GM12865 (cell line): ENCODE measurements around the gene OR11H7.

Experiments used
- DNase-seq: peaks from one replicate; pipeline ENCODE4 v3.0.0; 2010; ENCODE audit warnings: low read depth
- H3K4me3 ChIP-seq: 2 replicates; pipeline ENCODE4 v1.5.1; 2011; ENCODE audit warnings: mild to moderate bottlenecking, low read depth, low read length, control low read depth
- CTCF ChIP-seq: IDR thresholded peaks from 2 replicates; pipeline ENCODE4 v1.5.1; 2011; ENCODE audit warnings: low read length, control low read depth, low read depth, inconsistent platforms; ENCODE audit not compliant: insufficient read depth; ENCODE audit errors: missing control alignments

The OR11H7 gene

GRCh38 chr14:20228681-20229080 lies at the start of gene OR11H7:
Gene OR11H7, plus strand, starts transcription at chr14:20228981.
- no peak for TF ChIP-seq CTCF

DNA sequence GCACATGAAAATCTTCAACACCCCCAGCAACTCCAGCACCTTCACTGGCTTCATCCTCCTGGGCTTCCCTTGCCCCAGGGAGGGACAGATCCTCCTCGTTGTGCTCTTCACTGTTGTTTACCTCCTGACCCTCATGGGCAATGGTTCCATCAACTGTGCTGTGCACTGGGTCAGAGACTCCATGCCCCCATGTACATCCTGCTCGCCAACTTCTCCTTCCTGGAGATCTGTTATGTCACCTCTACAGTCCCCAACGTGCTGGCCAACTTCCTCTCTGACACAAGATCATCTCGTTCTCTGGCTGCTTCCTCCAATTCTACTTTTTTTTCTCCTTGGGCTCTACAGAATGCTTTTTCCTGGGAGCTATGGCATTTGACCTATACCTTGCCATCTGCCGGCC lies 49.6 kb upstream of the OR11H7 start:
- H3K4me3 ChIP-seq, result no peak overlapping the region
- no peak for DNase-seq
- TF ChIP-seq CTCF, result no peak

More at GRCh38 chr14:20228681-20229080, at the start of gene OR11H7:
- no peak within 1 kb of the TSS for H3K4me3 ChIP-seq
- no peak for DNase-seq

GRCh38 chr14:20179880-20180279 lies 48.9 kb upstream of the OR11H7 start:
- DNase-seq, result no peak

DNA sequence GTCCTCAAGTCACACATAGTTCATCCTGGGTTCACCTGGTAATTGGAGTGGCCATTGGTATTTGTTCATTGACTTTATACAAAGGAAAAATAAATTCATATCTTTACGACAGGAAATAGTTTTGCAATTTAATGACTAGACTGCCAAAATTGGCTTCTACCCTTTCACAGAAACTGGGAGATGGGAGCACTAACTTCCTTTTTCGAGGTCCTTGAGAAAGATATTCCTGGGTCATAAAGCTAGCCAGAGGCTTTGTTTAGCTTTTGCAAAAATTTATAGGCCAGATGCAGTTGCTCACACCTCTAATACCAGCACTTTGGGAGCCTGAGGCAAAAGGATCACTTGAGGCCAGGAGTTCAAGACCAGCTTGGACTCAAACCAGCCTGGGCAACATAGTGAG lies 48.3 kb upstream of the OR11H7 start:
- no peak for TF ChIP-seq CTCF
- no peak overlapping the region for H3K4me3 ChIP-seq
- DNase-seq, result no peak

More at GRCh38 chr14:20179880-20180279, 48.9 kb upstream of the OR11H7 start:
- no peak overlapping the region for H3K4me3 ChIP-seq
- TF ChIP-seq CTCF, result no peak

DNA sequence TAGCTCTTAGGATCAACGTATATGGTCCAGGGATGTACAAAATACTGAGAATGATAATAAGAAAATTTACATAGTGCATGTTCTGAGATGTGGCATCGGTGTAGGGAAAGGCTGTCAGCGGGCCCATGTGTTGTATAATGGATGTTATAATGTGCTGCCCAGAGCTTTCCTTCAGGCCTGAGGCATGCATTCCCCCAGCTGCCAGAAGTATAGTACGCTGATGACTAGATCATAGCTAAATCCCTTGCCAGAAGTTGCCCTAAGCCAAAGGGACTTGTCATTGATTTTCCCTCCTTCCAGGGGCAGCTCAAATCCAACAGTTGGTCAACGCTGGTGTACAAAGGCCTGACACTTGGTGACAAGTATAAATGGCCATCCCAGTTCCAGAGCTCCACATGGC lies 44.6 kb upstream of the OR11H7 start:
- DNase-seq, result no peak
- no peak overlapping the region for H3K4me3 ChIP-seq
- no peak for TF ChIP-seq CTCF

- no peak for DNase-seq
- no peak for TF ChIP-seq CTCF
- H3K4me3 ChIP-seq, result no peak within 1 kb of the TSS
These were observed 38.2 kb upstream of the OR11H7 start, which contains the start of gene OR11G2 for GRCh38 chr14:20190596-20190995. Gene OR11G2, plus strand, starts transcription at chr14:20190896. Its CDS starts 6,542 bp downstream, at chr14:20197438.

DNA sequence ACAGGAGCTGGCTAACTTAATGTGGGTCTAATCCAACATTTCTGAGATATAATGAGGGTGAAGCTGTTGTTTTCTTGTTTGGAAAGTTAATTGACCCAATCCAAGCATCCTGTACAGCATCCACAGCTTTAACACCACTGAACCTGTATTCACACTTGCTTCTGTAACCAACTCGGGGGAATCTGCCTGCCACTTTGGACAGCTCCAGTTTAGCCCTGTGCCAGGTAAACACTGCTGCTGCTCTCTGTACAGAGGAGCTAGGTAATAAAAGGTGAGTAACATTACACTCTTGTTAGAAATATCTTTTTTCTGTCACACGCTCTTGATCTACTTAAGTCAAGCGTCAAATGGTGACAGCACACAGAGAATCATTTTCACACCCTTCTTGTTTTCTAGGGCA lies 37.4 kb upstream of the OR11H7 start:
- DNase-seq, result no peak
- no peak overlapping the region for H3K4me3 ChIP-seq
- no peak for TF ChIP-seq CTCF
